DND-41 (cell line): ENCODE results near the gene SYCP2.

Experiments used
- EZH2 ChIP-seq: IDR thresholded peaks from 3 replicates; pipeline ENCODE4 v1.6.1; 2012; ENCODE audit warnings: borderline replicate concordance, low read depth, mild to moderate bottlenecking, moderate library complexity, low read length, inconsistent platforms; ENCODE audit not compliant: severe bottlenecking
- TF ChIP-seq, protein P1 (sequence below): IDR thresholded peaks from 2 replicates; pipeline ENCODE4 v1.5.1; 2012; ENCODE audit warnings: borderline replicate concordance, low read length, moderate library complexity, mild to moderate bottlenecking; ENCODE audit not compliant: poor library complexity, severe bottlenecking; ENCODE audit errors: extremely low read depth

DNA sequence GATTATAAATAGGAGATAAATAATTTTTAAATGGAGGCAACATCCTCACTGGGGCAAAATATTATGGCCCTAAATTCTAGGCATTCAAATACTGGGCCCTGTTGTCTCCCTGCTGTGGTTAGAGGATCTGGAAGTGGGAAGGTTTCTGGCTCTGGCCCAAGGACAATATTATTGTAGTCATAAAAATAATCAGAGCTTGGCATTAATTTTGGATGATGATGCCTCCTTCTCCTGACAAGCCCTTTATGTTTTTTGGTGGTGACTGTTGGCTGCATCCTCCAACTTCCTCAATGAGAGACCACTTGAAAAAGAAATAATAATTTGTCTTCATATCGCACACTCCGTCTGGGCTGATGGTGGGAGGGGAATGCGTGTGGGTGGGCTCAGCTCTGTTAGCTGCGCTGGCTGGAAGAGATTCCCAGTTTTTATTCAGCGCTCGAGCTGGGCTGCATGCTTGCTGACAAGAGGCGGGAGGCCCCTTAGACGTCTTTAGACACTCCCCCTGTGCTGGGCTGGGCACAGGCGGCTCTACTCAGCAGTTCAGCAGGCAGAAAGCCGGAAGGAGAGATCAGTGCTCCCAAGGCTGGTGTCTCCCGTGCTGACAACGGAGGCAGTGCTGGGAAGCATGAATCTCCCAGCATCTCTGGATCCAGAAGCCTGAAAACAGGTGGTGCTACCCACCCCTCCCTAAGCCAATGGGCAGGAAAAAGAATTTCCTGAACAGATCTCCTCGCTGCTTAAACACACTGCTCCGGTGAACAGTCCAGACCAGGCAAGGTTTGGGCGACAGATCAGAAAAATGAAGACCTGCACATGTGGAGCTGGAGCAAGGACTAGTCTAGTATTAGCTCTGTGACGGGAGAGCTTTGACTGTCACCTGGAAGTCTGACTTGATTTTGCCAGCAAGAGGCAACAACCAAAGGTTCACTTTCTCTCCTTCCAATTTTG, 97.7 kb downstream of the SYCP2 start:
- TF ChIP-seq, protein P1, sequence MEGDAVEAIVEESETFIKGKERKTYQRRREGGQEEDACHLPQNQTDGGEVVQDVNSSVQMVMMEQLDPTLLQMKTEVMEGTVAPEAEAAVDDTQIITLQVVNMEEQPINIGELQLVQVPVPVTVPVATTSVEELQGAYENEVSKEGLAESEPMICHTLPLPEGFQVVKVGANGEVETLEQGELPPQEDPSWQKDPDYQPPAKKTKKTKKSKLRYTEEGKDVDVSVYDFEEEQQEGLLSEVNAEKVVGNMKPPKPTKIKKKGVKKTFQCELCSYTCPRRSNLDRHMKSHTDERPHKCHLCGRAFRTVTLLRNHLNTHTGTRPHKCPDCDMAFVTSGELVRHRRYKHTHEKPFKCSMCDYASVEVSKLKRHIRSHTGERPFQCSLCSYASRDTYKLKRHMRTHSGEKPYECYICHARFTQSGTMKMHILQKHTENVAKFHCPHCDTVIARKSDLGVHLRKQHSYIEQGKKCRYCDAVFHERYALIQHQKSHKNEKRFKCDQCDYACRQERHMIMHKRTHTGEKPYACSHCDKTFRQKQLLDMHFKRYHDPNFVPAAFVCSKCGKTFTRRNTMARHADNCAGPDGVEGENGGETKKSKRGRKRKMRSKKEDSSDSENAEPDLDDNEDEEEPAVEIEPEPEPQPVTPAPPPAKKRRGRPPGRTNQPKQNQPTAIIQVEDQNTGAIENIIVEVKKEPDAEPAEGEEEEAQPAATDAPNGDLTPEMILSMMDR, result no peak
- TF ChIP-seq EZH2, result peak; percentile 68
